ENCODE measurements around the gene SEPSECS. TPM values are rescaled to one million over a fixed set of nuclear protein-coding genes. Genes with fewer than 3 reads are reported as not detected.

The SEPSECS gene
- total RNA-seq, 2 experiments from 2014 or later, result 18.5 to 18.7 TPM

DNA sequence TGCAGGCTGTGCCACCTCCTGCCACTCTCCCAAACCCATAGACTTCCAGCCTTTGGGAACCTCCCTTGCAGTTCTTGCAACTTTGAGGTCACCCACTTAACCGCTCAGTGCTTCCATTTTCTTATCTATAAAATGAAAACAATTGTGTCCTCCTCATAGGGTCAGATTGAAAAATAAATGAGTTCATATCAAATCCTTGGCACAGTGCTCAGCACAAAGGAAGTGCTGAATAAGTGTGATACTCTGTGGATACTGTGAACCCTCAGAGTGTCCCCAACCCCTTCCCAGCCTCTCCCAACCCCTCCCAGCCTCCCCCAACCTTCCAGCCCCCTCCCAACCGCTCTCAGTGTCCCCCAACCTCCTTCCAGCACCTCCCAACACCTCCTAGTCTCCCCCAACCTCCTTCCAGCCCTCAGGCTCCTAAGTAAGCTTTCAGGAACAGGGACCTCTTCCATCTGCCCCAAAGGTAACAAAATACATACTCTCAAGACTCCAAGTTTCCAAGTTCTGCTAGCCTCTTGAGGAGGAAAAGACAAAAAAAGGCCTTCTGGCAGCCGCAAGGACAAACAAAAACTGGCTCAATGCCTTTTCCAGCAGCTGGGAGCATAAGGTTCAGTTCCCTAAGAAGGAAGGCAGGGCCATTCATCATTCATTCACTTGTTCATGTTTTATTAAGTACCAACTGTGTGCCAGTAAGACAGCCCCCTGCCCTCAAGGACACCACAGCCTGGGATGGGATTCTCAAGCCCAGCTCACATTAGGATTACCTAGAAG lies 83.4 kb downstream of the SEPSECS start:
- H3K27me3 ChIP-seq (ENCODE audit: control insufficient read depth in 1 of 2, insufficient read depth in 2 of 2, low read length in 2 of 2), result peaks cover 3 to 6% of the 10 kb centered on the region in 2 experiments
- no peaks in the 10 kb centered on the region for H3K4me1 Mint-ChIP-seq (ENCODE audit: low read depth)
- intact Hi-C loops (cut with DNase I, micrococcal nuclease), result no loop called here
- H3K9me3 Mint-ChIP-seq, result no peaks in the 10 kb centered on the region
- H3K4me1 ChIP-seq (ENCODE audit: insufficient read depth, low read length), result no peaks in the 10 kb centered on the region
- no peak overlapping the region for H3K27ac Mint-ChIP-seq
- peaks cover 0 to 4% of the 10 kb centered on the region in 2 experiments for H3K9me3 ChIP-seq (ENCODE audit: control insufficient read depth in 1 of 2, insufficient read depth in 1 of 2, low read length in 2 of 2)
- peaks cover 12% of the 10 kb centered on the region for H3K27me3 Mint-ChIP-seq
- CTCF ChIA-PET, result no interaction called here
- POLR2A ChIA-PET, result no interaction called here
- no peak for DNase-seq
- H3K27ac ChIP-seq (ENCODE audit: low read depth in 1 of 2, low read length in 2 of 2), result no peak overlapping the region
- H3K4me3 ChIP-seq (ENCODE audit: low read length), result no peak overlapping the region
- no peaks in the 10 kb centered on the region for H3K36me3 ChIP-seq (ENCODE audit: insufficient read depth, low read length)
- TF ChIP-seq, protein P1, sequence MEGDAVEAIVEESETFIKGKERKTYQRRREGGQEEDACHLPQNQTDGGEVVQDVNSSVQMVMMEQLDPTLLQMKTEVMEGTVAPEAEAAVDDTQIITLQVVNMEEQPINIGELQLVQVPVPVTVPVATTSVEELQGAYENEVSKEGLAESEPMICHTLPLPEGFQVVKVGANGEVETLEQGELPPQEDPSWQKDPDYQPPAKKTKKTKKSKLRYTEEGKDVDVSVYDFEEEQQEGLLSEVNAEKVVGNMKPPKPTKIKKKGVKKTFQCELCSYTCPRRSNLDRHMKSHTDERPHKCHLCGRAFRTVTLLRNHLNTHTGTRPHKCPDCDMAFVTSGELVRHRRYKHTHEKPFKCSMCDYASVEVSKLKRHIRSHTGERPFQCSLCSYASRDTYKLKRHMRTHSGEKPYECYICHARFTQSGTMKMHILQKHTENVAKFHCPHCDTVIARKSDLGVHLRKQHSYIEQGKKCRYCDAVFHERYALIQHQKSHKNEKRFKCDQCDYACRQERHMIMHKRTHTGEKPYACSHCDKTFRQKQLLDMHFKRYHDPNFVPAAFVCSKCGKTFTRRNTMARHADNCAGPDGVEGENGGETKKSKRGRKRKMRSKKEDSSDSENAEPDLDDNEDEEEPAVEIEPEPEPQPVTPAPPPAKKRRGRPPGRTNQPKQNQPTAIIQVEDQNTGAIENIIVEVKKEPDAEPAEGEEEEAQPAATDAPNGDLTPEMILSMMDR (IDR thresholded peaks at IDR 0.05), result no peak
- no peak overlapping the region for H3K4me3 Mint-ChIP-seq
- ATAC-seq (ENCODE audit: poor library complexity), result no peak
- H3K36me3 Mint-ChIP-seq (ENCODE audit: low read depth), result no peaks in the 10 kb centered on the region

DNA sequence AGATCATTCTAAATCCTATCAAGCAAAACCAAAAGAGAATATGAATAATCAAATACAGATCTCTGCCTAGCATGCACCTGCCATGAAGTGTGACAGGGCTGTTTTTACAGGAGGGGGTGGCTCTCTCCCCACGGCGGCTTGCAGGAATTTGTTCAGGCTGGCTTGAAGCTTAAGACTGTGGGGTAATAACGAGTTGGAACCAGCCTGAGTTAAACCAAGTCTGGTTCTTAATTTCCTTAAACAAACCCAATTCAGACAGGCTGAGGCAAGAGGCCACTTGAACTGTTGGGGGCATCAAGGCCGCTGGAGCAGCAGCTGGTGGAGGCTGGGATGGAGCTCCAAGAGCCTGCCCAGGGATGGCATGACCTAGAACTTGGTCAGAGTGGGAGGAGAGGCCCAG lies 84.4 kb downstream of the SEPSECS start:
- Mint-ChIP-seq H3K27me3 (peaks cover 14% of the 10 kb centered on the region), H3K4me3 (no peak overlapping the region), H3K36me3 (ENCODE audit: low read depth) (no peaks in the 10 kb centered on the region), H3K9me3 (no peaks in the 10 kb centered on the region), H3K27ac (no peak overlapping the region), H3K4me1 (ENCODE audit: low read depth) (no peaks in the 10 kb centered on the region)
- no peak overlapping the region for H3K4me3 ChIP-seq (ENCODE audit: low read length)
- no peaks in the 10 kb centered on the region for H3K4me1 ChIP-seq (ENCODE audit: insufficient read depth, low read length)
- no peaks in the 10 kb centered on the region for H3K36me3 ChIP-seq (ENCODE audit: insufficient read depth, low read length)
- intact Hi-C loops (cut with DNase I, micrococcal nuclease), result no loop called here
- ATAC-seq (ENCODE audit: poor library complexity) (no peak), DNase-seq (no peak)
- TF ChIP-seq, protein P1 (IDR thresholded peaks at IDR 0.05), result no peak
- ChIA-PET CTCF (no interaction called here), POLR2A (no interaction called here)
- no peak overlapping the region for H3K27ac ChIP-seq (ENCODE audit: low read depth in 1 of 2, low read length in 2 of 2)
- H3K27me3 ChIP-seq (ENCODE audit: control insufficient read depth in 1 of 2, insufficient read depth in 2 of 2, low read length in 2 of 2), result peaks cover 3 to 6% of the 10 kb centered on the region in 2 experiments
- H3K9me3 ChIP-seq (ENCODE audit: control insufficient read depth in 1 of 2, insufficient read depth in 1 of 2, low read length in 2 of 2), result peaks cover 0 to 4% of the 10 kb centered on the region in 2 experiments

DNA sequence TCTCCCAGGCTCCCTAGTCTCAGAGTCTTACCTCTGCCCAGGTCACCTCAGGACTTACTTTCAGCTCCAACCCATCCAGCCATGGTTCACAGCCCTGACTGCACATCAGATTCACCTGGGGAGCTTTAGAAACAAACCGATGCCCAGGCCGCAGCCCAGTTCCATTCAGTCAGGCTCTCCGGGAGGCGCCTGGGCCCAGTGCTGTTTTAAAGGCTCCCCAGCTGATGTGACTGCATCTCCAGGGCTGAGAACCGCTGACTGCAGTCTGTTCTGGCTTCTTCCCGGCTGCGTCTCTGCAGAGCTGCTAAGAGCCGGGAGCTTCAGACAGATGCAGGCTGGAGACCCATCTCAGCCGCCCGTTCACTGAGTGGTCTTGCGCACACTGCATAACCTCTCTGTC lies 85.1 kb downstream of the SEPSECS start:
- TF ChIP-seq, protein P1 (IDR thresholded peaks at IDR 0.05), result no peak
- no peak overlapping the region for H3K4me3 Mint-ChIP-seq
- H3K27me3 ChIP-seq (ENCODE audit: control insufficient read depth in 1 of 2, insufficient read depth in 2 of 2, low read length in 2 of 2), result peaks cover 3 to 6% of the 10 kb centered on the region in 2 experiments
- DNase-seq (no peak), ATAC-seq (ENCODE audit: poor library complexity) (no peak)
- peaks cover 15% of the 10 kb centered on the region for H3K27me3 Mint-ChIP-seq
- intact Hi-C loops (cut with DNase I, micrococcal nuclease), result no loop called here
- no peak overlapping the region for H3K27ac Mint-ChIP-seq
- H3K36me3 Mint-ChIP-seq (ENCODE audit: low read depth), result no peaks in the 10 kb centered on the region
- H3K4me1 ChIP-seq (ENCODE audit: insufficient read depth, low read length), result no peaks in the 10 kb centered on the region
- no peak overlapping the region for H3K27ac ChIP-seq (ENCODE audit: low read depth in 1 of 2, low read length in 2 of 2)
- peaks cover 0 to 4% of the 10 kb centered on the region in 2 experiments for H3K9me3 ChIP-seq (ENCODE audit: control insufficient read depth in 1 of 2, insufficient read depth in 1 of 2, low read length in 2 of 2)
- CTCF ChIA-PET, result interaction anchor here (0.6 kb wide), 1 partner anchor 28 kb away, joined by 3 read pairs; no protein-coding TSS in a partner anchor
- no peaks in the 10 kb centered on the region for H3K4me1 Mint-ChIP-seq (ENCODE audit: low read depth)
- H3K9me3 Mint-ChIP-seq, result no peaks in the 10 kb centered on the region
- POLR2A ChIA-PET, result no interaction called here
- H3K4me3 ChIP-seq (ENCODE audit: low read length), result no peak overlapping the region
- no peaks in the 10 kb centered on the region for H3K36me3 ChIP-seq (ENCODE audit: insufficient read depth, low read length)
